OCI-LY3 (cell line): Measurements from ENCODE around the gene LRRC3C.

Experiments
- CTCF ChIP-seq: fragments of 200-600, 300-600 bp; sonication (generic); IDR thresholded peaks from 2 replicates; pipeline ENCODE4 v1.5.1; 2014; ENCODE audit warnings: antibody characterized with exemption, low read length, low read depth
- EZH2phosphoT487 ChIP-seq: fragments of 200-600 bp; shearing (Covaris generic); IDR thresholded peaks from 2 replicates; pipeline ENCODE4 v1.6.1; 2018; ENCODE audit warnings: antibody characterized with exemption, mixed run types, low read depth

- TF ChIP-seq CTCF (no peak), EZH2phosphoT487 (no peak)
Measured at GRCh38 chr17:39925282-39926134, 2.0 kb upstream of the LRRC3C start.
